ENCODE measurements around the gene LGMN.

Gene LGMN

GRCh38 chr14:92759679-92760523 is 11.5 kb upstream of the LGMN start:
- DNase-seq = no peak

DNA sequence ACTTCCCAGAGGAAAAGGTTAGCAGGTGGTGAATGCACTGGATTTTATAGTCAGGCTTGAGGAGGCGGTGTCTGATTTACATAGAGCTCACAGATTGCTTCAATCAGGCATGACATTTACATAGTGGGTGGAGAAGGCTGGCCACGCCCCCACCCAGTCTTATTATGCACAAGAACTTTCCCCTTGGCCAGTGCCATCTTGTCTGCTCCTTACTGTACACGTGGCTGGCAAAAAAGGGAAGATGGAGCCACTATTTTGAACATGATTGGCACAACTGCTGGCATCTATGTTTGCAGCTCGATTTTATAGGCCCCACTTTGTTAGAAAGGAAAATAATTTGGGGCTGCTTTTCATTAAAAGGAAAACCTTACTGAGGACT is 10.9 kb upstream of the LGMN start:
- DNase-seq = no peak

DNA sequence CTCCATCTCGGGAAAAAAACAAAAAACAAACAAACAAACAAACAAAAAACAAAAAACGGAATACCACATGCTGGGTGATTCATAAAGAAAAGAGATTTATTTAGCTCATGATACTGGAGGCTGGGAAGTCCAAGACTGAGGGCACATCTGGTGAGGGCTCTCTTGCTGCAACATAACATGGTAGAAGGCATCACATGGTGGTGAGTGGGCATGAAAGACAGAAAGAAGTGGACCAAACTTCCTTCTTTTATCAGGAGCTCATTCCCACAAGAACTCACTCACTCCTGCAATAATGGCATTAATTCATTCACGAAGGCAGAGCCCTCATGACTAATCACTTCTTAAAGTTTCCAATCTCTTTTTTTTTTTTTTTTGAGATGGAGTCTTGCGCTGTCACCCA is 8.0 kb upstream of the LGMN start:
- DNase-seq = no peak

DNA sequence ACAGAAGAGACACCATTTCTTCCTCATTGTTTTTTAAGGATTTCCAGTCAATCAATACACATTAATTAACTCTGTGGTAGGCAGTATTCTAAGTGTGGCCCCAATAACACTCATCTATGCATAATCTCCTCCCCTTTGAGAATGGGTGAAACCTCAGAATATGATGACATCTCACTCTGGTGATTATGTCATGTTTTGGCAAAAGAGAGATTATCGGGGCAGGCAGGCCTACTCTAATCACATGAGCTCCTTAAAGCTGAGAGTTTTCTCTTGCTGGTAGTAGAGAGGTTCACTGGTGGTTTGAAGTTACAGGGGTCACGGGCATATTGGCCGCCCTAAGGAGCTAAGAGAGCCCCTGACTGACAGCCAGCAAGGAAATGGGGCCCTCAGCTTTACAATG is 7.1 kb upstream of the LGMN start:
- no peak for DNase-seq

GRCh38 chr14:92754966-92755365 is 6.5 kb upstream of the LGMN start:
- no peak for DNase-seq

GRCh38 chr14:92753250-92753649 is 4.8 kb upstream of the LGMN start:
- DNase-seq = no peak

DNA sequence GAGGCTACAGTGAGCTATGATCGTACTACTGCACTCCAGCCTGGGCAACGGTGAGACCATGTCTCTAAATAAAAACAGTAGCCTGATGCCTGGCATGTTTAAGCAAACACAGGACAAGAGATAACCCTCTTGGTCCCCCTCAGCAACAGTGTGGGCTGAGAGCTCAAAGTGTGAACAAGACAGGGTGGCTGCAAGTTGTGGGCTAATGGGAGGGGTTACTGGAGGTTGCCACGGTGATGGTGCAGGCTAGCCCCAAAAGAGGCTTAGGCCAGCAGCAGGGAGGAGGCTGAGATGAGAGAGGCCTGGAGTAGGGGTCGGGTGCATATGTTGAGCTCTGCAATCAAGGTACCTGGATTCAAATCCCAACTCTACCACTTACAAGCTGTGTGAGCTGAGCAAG is 3.4 kb upstream of the LGMN start:
- DNase-seq = no peak

DNA sequence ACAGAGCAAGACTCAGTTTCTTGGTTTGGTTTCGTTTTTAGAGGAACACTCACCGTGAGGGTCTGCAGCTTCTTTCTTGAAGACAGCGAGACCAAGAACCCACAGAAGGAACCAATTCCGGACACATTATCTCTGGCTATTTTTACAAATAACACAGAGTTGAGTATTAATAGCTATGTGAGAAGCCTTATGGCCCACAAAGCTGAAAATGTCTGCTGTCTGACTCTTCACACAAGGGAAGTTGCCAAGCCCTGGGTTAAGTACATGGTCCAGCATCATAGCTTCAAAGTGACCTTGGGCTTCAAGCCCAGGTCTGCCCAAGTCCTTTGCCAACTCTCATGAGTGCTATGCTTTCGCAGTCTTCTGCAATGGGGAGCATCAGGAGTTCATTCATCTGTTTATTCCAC is 2.6 kb upstream of the LGMN start:
- DNase-seq = no peak

DNA sequence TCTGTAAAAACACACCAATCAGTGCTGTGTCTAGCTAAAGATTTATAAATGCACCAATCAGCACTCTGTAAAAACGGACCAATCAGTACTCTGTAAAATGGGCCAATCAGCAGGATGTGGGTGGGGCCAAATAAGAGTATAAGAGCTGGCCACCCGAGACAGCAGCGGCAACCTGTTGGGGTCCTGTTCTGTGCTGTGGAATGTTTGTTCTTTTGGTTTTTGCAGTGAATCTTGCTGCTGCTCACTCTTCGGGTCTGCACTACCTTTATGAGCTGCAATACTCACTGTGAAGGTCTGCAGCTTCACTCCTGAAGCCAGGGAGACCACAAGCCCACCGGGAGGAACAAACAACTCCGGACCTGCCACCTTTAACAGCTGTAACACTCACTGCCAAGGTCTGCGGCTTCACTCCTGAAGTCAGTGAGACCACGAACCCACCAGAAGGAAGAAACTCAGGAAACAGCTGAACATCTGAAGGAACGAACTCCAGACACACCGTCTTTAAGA is 1.8 kb upstream of the LGMN start:
- DNase-seq = peak; percentile 35

- no peak for DNase-seq
Measured at GRCh38 chr14:92747701-92748258, 647 bp downstream of the LGMN start.

DNA sequence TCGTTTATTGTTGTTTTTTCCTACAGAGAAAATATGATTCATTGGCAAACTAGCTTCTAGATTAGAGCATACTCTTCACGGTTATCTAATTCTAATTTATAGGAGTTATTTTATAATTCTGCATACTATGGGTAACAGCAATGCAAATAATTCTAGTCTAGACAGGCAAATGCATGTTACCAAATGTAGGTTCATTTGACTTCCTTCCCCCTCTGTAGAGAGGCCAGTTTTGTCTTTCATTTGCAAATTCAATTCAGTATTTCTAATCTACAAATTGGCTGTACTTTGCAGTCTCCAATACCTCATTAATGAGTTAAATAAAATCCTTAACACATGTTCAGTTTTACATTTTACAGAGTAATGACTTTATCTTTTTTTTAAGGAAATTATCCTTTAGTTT is 4.2 kb downstream of the LGMN start:
- DNase-seq = no peak

- no peak for DNase-seq
Measured at GRCh38 chr14:92740440-92740839, 8.0 kb downstream of the LGMN start.

GRCh38 chr14:92737619-92738188 is 10.7 kb downstream of the LGMN start:
- DNase-seq = no peak

GRCh38 chr14:92737206-92737605 is 11.2 kb downstream of the LGMN start:
- no peak for DNase-seq

DNA sequence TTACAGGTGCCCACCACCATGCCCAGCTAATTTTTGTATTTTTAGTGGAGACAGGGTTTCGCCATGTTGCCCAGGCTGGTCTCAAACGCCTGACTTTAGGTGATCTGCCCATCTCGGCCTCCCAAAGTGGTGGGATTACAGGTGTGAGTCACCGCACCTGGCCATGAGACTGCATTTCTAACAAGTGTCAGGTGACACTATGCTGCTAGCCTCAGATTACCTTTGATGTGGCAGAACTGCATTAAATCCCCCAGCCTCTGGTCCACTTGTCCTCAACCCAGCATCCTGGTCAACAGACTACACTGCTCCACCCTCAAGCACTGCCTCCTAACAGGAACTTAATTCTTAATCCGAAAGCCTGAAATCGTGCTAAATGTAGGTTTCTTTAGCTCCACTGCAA is 13.1 kb downstream of the LGMN start:
- DNase-seq = no peak

GRCh38 chr14:92734618-92735017 is 13.8 kb downstream of the LGMN start:
- DNase-seq = no peak

DNA sequence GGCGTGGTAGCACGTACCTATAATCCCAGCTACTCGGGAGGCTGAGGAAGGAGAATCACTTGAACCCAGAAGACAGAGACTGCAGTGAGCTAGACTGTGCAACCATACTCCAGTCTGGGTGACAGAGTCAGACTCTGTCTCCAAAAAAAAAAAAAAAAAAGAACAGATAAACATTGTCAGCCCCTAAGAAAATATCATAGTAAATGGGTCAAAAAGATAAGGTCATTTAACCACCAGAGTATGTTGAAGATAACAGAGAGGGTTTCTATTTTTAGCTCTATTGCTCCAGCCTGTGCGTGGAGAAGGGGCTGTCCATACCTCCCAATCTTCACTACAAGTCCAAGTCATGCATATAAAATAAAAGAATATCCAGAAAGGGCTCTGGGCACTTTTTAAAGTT is 15.4 kb downstream of the LGMN start:
- DNase-seq = no peak

GRCh38 chr14:92731622-92732115 is 16.8 kb downstream of the LGMN start:
- no peak for DNase-seq

DNA sequence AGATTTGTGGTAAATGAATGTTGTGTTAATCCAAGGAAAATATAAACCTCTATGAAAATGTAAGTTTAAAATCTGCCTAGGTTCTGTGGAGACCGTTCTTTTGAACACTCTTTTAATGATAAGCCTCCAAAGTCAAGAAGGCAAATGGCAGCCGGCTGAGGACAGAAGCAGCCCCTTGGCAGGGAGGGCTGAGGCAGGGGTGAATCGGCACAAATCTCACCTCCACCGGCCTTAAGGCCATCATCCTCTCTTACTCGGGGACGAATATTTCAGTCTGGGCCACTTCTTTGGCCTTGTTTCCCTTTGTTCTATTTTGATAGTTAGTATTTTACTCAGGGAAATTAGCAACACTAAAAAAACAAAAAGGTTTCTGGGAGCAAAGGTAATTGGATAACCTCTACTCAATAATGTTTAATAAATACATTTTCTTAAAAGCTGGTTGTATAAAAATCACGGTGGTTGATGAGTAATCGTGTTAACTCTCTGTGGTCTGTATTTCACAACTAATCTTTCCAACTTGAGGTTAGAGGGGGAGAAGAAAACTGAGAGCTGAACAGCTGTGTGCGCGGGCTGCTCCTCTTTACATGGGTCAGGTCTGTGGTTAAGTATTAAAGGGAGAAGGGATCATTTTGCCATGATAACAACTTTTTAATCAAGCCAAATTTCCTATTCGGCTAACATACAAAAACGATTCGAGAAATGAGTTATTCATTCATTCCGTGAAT is 18.6 kb downstream of the LGMN start:
- no peak for DNase-seq

GRCh38 chr14:92728759-92729364 is 19.6 kb downstream of the LGMN start:
- no peak for DNase-seq

GRCh38 chr14:92726933-92727262 is 21.5 kb downstream of the LGMN start:
- no peak for DNase-seq

DNA sequence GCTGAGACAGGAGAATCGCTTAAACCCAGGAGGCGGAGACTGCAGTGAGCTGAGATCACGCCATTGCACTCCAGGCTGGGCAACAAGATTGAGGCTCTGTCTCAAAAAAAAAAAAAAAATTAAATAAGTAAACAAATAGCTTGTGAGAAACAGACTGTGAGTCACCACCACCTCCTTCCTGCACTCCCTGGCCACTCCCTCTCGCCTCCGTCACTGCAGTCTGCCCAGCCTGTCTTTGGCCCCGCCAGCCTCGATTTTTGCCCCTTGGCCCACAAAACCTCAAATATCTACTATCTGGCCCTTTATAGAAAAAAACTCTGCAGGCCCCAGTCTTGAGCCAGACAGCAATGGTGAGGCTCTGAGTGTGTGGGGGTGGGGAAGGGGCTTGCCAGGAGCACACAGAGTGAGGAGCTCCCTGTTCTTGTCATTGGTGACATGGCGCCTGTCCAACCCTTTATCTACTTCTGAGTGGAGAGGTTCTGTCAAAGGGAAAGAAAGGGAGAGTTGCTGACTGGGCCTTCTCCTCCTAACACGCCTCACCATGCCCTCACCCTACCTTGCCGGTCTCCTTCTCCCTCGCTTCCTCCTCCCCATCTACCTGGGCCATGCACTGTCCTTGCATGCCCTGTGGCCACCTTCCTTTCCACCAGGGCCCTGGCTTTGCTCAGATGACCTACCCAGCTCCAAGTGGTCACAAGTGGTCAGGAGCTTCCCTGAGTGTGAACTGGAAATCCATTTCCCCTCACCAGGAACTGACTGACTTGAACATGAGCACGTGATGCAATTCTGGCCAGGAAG is 22.1 kb downstream of the LGMN start:
- peak; percentile 9 for DNase-seq

Data from central memory CD4-positive, alpha-beta T cell (primary cell).